ENCODE data around the gene SPDYE6.
A peak's percentile ranks its signal among the peaks of the same experiment; 100 is the strongest.
"Not testable (repeated sequence)": the region's sequence is repeated elsewhere in the genome, so short reads cannot be mapped to it uniquely, and the experiment has no call there.

The SPDYE6 gene

GRCh38 chr7:102356344-102356743 is at the start of gene SPDYE6:
Gene SPDYE6, minus strand, starts transcription at chr7:102356444. Its CDS starts 421 bp downstream, at chr7:102356023.
- DNase-seq, result not testable (repeated sequence)

DNA sequence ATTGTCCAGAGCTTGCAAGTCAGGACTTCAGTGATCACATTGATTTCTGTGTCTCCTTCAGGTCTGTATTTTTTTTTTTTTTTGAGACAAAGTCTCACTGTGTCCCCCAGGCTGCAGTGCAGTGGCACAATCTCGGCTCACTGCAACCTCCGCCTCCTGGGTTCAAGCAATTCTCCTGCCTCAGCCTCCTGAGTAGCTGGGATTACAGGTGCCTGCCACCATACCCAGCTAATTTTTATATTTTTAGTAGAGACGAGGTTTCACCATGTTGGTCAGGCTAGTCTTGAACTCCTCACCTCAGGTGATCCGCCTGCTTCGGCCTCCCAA is 48.6 kb upstream of the SPDYE6 start:
- DNase-seq, result not testable (repeated sequence)

GRCh38 chr7:102404005-102404861 is 48.0 kb upstream of the SPDYE6 start:
- DNase-seq, result peak; percentile 77 to 82 (median 79)

GRCh38 chr7:102403563-102403962 is 47.3 kb upstream of the SPDYE6 start:
- no peak for DNase-seq

GRCh38 chr7:102400360-102400759 is 44.1 kb upstream of the SPDYE6 start:
- DNase-seq, result no peak

DNA sequence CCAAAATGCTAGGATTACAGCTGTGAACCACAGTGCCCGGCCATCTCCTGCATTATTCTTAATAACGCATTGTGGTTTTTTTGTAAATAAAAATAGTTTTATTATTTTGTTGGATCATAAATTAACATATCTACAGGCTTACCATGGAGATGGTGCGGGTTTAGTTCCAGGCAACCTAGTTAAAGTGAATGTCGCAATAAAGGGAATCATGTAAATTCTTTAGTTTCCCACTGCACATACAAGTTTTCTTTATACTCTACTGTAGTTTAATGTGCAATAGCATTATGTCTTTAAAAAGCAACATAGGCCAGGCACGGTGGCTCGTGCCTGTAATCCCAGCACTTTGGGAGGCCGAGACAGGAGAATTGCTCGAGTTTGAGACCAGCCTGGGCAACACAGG is 42.3 kb upstream of the SPDYE6 start:
- DNase-seq, result no peak

DNA sequence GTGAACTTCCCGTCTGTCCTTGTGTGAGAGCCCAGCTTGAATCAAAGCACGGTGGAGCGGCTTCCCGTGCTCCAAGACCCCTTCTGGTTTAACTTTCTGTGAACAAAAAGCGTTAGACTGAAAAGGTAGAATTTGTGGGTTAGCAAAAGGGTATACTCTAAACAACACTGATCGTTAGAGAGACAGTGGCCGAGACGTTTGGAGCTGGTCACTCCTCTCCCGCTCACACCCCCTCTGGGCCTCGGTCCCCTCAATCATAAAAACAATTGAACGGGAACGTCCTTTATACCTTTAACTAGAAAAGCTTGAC is 40.4 kb upstream of the SPDYE6 start:
- no peak for DNase-seq

DNA sequence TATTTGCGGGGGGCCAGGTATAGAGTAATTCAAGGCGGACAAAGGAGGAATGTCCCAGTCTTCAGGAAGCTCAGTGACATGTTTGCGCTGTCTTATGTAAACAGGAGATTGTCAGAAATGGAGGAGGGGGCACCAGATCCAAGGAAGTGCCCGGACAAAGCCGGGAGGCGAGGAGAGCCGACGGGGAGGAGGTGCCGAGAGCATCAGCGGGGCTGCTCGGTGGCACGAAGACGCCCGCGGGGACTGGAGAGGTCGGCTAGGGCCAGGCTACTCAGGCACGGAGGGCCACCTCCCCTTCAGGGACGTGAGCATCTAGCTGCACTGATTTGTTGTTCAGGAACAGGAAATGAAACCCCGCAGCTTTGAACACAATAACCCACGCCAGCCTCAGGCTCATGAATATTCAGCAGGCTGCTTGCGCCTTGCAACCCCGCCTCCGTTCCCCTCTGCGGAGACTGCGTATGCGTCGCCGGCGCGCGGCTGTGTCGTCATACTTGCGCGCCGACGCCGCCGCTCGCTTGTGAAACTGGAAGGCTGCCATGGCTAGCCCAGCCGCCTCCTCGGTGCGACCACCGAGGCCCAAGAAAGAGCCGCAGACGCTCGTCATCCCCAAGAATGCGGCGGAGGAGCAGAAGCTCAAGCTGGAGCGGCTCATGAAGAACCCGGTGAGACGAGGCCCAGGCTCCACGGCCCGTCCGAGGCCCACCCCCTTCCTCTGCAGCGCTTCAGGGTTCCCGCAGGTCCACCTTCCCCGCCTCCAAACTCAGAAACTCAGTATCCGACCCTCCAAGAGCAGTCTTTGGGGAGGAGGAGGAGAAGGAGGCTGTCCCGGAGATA is 39.8 kb upstream of the SPDYE6 start, which contains the start of gene PRKRIP1:
Gene PRKRIP1 (plus strand): TSS at position 491 of the 837 bp plus-strand sequence. CDS start 49 bp downstream, at position 540.
- peak; percentile 95 to 98 (median 98) for DNase-seq

DNA sequence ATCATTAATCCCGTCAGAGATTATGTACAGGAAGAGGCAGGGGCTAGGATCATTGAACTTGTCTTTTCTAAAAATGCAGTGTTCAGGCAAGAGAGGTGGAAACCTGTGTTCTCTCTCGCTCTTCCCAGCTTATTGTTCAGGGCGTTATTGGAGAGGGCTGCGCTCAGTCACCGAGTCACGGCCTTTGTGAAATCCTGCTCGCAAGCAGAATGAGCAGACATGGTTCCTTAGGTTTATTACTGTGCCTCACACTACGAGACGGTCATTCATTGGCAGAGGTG is 39.3 kb upstream of the SPDYE6 start:
- no peak for DNase-seq

GRCh38 chr7:102393467-102393866 is 37.2 kb upstream of the SPDYE6 start:
- DNase-seq, result no peak

DNA sequence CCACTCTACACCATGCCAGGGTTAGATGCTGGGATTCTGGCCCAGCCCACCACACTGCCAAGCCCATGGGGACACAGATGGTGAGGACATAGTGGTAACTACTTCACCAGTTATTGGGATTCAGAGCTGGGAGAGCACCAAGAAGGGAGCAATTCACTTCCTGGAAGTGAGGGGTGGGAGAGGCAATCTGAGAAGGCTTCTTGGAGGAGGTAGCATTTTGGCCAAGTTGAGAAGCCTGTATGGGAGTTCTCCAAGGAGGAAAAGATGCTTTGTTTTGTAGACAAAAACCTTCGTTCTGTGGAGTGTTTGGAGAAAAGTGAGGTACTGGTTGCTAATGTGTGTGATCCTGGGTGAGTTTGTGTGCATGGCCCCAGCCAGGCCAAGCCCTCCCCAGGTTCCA is 36.1 kb upstream of the SPDYE6 start:
- no peak for DNase-seq

- peak; percentile 82 to 93 (median 89) for DNase-seq
These were observed 34.6 kb upstream of the SPDYE6 start for GRCh38 chr7:102390697-102391484.

GRCh38 chr7:102389810-102390209 is 33.6 kb upstream of the SPDYE6 start:
- peak in 1 of 3 donors; percentile 4 for DNase-seq

- no peak for DNase-seq
These were observed 30.8 kb upstream of the SPDYE6 start for GRCh38 chr7:102387064-102387463.

GRCh38 chr7:102381696-102382425 is 25.6 kb upstream of the SPDYE6 start:
- not testable (repeated sequence) for DNase-seq

DNA sequence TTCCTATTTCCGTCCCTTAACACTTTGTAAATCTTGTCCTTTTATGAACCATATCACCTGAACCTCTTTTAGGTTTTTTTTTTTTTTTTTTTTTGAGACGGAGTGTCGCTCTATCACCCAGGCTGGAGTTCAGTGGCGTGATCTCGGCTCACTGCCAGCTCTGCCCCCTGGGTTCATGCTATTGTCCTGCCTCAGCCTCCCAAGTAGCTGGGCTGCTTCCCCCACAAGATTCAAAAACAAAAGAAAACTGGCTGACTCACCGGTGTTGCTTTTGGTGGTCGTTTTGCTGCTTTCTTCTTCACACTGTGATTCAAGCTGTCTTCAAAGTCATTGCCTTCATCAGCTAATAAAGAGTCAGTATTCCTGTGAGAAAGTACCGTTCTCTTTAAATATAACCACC is 24.6 kb upstream of the SPDYE6 start:
- DNase-seq, result not testable (repeated sequence)

DNA sequence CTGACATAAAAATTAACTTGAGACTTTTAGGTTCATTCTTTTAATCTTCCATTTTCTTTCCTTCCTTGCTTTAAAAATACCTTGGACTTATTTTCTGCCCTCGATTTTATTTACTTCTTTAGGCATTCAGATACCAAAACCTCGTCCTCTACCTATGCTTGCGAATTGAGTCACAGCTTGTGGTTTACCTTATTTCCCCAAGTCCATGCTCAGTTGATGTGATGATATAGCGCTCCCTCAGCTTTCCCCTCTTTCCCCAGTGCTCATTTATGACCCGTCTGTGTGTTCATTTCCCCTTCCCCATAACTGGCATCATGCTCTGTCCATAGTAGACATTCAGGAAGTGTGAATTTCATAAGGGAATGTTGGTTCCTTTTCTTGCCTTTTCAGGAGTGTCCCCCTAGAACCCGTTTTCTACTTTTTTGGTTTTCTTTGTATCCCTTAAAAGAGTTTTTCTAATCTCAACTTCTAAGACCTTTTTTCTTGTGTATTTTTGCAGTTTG is 20.8 kb upstream of the SPDYE6 start:
- DNase-seq, result peak; percentile 45 to 62 (median 46)

DNA sequence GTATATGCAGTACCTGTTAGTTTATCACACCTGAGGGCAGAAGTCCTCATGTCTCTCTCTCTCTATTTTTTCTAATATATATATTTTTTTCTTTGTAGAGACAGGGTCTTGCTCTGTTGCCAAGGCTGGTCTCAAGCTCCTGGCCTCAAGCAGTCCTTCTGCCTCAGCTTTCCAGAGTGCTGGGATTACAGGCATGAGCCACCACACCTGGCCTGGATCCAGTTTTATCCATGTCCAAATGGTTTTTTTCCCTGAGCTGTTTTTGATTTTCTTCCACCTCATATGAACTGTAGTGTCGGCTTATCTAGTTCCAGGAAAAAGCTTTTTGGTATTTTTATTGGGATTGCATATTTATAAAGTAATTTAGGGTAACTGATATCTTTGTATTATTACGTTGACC is 16.6 kb upstream of the SPDYE6 start:
- DNase-seq, result not testable (repeated sequence)

GRCh38 chr7:102370038-102370437 is 13.8 kb upstream of the SPDYE6 start:
- DNase-seq, result not testable (repeated sequence)

DNA sequence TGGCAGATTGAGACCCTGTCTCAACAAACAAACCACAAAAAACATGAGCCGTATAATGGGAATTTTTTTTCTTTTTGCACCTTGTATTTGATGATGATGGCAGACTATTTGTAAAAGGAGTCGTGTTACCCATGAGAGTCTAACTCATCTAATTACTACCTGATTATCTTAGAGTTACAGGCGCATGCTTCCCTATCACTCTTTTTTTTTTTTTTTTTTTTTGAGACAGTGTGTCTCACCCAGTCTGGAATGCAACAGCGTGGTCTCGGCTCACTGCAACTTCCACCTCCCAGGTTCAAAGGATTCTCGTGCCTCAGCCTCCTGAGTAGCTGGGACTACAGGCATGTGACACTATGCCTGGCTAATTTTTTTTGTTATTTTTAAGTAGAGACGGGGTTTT is 9.1 kb upstream of the SPDYE6 start:
- DNase-seq, result not testable (repeated sequence)

DNA sequence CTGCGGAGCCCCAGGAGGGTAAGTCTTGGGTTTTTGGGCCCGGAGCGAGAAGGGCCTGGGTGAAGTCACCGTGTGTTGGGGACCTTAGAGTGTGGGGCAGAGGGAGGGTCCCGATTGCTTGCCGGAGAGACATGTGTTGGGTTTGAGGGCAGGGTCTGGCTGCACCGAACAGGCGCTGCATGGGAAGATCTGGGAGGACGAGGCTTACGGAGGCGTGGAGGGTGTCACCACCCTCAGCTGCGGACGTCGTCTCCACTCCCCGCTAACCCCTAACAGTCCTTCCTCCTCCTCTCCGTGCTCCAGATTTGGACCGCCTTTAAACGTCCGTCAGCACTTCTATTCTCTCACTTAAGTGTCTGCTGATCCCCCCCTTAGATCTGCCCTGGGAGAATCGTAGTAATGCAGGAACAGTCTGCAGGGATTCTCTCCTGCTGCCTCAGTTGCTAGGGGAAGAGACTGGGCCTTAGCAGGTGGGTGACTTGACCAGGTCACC is 8.2 kb upstream of the SPDYE6 start:
- DNase-seq, result peak in 2 of 3 donors; percentile 2

Measured in suppressor macrophage treated with lipopolysaccharide for 1 hour (primary cell).